HG03442 (cell line): ENCODE measurements around the gene KLHL12.
"Not testable (repeated sequence)": the region's sequence is repeated elsewhere in the genome, so short reads cannot be mapped to it uniquely, and the experiment has no call there.

Experiments used
- ATAC-seq: cut with Tn5 transposase; IDR thresholded peaks from one replicate; pipeline ENCODE4 v1.9.1; 2021; ENCODE audit warnings: mild to moderate bottlenecking, moderate library complexity; ENCODE audit not compliant: unreplicated experiment

Gene KLHL12

DNA sequence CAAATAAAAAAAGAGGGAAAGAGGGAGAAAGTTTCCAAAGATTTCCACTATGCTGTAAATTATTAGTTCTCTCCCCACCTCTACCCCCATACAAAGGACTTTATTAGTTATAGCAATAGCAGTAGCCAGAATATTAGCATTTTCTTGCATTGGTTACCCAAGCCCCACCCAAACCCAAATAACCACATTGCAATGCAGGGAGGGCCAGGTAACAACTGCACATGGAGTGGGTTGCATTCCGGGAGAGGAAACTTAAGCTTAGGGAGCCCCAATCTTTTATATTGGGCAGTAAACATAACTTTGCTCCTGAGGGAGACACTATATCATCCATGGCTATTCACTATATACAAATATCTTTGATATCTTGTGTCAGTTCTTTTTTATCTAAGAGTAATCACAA lies 25.1 kb upstream of the KLHL12 start:
- ATAC-seq = no peak

DNA sequence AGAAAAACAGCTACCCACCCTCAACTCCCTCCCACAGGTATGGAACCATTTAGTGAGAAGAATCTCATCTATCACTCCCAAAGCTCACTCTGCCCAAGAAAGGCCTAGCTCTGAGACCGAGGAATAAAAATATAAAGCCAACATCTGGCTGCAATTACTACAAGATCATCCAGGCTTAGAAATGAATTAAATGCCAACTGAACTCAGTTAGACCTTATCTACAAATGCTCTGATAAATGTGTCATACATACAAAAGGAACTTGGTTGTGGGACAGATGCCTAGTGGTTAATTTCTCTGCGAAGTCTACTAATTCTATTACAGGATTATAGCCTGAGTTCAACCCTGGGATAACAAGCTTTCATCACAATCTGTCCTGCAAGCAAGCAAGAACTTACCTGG lies 24.4 kb upstream of the KLHL12 start:
- no peak for ATAC-seq

DNA sequence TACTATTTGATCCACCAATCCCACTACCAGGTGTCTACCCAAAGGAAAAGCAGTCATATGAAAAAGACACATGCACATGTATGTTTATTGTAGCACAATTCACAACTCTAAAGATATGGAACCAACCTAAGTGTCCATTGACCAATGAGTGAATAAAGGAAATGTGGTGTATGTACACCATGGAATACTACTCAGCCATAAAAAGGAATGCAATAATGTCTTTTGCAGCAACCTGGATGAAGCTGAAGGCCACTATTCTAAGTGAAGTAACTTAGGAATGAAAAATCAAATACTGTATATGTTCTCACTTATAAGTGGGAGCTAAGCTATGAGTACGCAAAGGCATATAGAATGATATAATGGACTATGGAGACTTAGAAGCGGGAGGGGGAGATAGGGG lies 18.4 kb upstream of the KLHL12 start:
- no peak for ATAC-seq

DNA sequence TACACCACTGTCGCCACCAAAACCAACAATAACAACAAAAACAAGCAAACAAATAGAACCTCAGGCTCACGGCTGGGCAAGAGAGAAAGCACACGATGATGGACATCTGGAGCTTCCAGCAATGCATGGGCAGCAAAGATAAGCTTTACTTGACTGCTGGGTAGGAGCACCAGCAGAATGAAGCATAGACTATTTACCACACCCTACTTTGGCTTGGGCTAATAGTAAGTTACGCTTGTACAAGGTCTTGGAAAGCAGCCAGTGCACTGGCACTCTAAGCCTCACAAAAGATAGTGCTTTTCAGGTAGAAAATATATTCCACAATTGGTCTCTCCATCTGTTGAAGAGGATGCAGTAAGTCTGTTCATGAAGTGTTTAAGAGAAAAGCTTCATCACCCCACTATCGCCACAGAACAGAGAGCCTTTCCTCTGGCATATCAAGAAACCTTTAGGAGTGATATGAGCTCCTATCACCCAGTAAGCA lies 17.4 kb upstream of the KLHL12 start:
- no peak for ATAC-seq

DNA sequence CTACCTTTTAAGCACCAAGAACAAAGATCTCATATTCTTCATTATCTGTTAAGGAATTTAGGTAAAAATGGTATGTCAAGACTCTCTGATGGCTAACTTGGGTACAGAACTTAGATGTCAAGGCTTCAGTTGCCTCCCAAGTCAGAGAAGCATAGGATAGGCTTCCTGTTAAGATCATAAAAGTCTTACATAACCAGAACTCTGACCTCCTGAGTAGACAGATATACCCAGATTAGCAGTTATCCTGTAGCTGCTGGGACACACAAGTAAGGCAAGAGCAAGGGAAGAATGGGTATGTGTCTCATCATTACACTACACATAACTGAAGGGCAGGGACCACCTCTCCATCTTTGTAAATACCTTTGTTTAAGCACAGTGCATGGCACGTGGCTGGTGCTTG lies 15.4 kb upstream of the KLHL12 start:
- ATAC-seq = no peak

DNA sequence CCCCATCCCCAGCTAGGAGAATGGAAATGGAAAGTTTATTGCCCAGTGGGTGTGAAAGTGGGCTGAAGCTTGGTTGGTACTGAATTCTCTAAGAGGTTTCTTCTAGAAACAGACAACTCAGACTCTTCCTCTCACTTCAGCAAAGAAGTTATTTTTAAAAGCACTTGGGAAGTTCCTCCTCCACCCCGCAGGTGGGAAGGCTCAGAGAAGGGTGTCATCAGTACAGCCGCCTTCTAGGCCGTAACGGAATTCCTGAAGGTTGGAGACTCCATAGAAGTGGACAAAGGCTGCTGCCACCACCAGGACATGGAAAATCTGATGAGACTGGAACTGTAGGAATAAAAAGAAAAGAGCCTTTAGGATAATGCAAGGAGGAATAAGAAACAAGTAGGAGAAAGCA lies 14.3 kb upstream of the KLHL12 start:
- no peak for ATAC-seq

DNA sequence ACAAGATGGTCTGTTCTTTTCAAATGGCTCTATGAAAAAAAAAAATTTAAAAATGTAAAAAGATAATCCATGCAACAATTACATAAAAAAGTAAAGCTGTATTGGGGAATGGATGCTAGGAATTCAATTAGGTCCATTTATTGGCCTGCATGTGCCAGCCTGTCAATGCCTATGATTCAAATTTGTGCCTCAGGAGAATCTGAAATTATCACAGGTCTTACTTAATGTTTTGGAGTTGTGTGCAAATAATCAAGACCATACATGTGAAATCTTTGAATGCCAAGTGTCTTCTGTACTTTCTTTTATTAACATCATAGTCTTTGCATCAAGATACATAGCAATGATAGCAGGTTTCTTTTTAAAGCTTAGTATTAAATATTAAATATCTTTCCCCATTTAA lies 13.5 kb upstream of the KLHL12 start:
- ATAC-seq = no peak

DNA sequence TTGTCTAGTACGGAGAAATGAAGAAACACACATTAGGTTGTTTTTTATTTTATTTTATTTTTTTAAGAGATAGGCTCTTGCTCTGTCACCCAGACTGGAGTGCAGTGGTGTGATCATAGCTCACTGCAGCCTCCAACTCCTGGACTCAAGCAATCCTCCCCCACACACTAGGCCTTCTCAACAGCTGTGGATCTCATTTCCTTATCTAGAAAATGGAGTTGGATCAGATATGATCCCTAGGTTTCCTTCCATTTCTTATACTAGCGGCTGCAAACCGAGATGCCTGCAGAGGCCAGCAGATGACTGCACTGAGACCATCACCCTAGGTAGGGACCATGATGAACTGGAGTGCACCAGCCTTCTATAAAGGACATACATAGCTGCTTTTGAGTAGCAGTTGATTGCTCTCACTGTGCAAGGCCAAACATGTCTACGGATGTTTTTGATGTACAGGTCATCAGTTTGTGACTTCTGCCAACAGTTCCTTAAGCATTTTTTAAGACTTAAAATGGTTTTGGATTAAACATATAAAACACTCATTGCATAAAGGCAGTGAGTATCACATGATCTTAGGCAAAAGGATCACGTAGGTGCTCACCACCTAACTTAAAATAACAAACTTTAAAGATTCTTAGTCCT lies 11.4 kb upstream of the KLHL12 start:
- ATAC-seq = no peak

DNA sequence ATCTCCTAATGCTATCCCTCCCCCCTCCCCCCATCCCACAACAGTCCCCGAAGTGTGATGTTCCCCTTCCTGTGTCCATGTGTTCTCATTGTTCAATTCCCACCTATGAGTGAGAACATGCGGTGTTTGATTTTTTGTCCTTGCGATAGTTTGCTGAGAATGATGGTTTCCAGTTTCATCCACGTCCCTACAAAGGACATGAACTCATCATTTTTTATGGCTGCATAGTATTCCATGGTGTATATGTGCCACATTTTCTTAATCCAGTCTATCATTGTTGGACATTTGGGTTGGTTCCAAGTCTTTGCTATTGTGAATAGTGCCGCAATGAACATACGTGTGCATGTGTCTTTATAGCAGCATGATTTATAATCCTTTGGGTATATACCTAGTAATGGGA lies 9.4 kb upstream of the KLHL12 start:
- ATAC-seq = not testable (repeated sequence)

DNA sequence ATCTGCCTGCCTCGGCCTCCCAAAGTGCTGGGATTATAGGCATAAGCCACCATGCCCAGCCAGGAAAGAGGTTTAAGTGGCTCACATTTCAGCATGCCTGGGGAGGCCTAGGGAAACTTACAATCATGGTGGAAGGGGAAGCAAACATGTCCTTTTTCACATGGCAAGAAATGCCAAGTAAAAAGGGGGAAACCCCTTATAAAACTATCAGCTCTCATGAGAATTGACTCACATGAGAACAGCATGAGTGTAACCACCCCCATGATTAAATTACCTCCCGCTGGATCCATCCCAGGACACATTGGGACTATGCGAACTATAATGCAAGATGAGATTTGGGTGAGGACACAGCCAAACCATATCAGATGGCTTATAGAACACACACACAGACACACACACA lies 8.8 kb upstream of the KLHL12 start:
- no peak for ATAC-seq

DNA sequence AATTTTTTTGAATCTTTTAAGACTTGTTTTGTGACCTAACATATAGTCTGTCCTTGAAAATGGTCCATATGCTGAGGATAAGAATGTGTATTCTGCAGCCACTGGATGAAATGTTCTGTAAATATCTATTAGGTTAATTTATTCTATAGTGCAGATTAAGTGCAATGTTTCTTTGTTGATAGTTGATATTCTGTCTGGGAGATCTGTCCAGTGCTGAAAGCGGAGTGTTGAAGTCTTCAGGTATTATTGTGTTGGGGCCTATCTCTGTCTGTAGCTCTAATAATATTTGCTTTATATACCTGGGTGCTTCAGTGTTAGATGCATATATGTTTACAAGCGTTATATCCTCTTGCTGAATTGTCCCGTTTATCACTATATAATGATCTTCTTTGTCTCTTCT lies 7.7 kb upstream of the KLHL12 start:
- ATAC-seq = no peak

DNA sequence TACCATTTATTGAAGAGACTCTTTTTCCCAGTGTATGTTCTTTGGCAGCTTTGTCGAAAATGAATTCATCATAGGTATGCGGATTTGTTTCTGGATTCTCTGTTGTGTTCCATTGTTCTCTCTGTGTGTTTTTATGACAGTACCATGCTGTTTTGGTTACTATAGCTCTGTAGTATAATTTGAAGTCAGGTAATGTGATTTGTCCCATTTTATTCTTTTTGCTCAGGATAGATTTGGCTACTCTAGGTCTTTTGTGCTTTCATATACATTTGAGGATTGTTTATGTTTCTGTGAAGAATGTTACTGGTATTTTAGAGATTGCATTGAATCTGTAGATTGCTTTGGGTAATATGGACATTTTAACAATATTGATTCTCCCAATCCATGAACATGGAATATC lies 5.4 kb upstream of the KLHL12 start:
- ATAC-seq = no peak

DNA sequence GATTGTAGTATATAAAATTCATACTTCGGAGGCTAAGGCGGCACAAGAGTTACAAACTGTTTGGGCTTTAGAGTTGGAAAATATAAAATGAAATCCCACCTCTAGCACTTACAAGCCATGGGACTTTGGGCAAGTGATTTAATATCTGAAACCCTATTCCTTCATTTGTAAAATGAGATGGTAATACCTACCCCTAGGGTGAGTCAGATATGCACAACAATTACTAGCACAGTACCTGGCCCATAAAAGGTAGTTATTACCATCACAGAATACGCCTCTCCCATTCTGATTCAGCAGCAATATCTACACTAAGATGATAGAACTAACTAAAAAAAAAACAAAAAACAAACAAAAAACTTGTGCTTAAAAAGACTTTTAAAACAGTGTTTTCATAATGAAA lies 3.5 kb downstream of the KLHL12 start:
- no peak for ATAC-seq

DNA sequence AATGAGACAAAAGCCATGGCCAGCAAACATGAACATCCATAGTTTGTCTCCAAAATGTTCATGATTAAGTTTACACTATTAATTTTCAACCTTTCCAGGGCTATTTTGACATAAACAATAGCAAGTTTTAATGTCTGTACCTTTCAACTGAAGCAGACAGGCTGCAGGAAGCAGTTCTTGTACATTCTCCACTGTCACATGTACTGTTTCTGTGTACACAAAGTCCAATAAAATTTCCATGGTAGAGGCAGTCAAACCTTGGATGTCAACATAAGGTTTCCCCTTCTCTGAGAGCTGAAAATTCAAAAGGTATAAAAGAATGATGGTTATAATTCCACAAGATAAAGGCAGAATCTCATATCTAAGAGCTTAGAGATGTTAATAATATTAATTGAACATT lies 7.4 kb downstream of the KLHL12 start:
- ATAC-seq = no peak

DNA sequence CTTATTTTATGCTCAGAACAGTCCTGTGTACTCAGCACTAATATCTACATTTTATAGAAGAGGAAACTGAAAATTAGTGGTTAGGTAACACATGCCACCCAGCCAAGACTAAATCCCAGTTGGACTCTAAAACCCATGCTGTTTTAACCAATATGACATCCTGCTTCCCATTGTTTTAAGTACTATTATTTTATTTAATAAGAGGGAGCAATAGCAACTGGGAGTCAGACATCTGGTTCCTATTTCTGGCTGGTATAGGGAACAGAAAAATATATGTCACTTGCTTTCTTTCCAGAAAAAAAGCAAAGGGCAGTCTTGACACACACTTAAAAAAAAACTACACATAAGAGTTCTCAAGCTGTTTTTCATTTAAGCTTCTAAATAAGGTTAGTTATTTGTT lies 11.9 kb downstream of the KLHL12 start:
- no peak for ATAC-seq

DNA sequence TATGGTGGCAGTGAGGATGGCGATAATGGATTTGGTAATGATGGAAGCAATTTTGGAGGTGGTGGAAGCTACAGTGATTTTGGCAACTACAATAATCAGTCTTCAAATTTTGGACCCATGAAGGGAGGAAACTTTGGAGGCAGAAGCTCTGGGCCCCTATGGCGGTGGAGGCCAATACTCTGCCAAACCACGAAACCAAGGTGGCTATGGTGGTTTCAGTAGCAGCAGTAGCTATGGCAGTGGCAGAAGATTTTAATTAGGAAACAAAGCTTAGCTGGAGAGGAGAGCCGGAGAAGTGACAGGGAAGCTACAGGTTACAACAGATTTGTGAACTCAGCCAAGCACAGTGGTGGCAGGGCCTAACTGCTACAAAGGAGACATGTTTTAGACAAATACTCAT lies 14.6 kb downstream of the KLHL12 start:
- not testable (repeated sequence) for ATAC-seq

DNA sequence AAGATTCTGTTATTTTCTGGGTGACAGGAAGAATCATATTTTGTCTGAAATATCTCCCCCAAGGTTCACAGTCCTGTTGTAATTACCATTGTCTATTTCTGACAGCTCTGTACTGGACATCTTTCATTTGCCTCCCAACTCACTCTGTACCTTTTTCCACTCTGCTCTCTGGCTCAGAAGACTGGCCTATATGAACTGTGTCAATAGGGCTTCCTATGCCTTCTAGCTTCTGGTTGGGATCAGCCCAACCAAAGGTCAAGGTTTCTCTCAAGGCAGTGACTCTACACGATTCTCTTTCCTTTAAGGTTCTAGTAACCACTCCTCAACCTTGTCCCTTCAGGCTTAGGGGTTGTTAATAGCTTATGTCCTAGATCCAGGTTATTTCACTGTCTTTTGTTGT lies 17.5 kb downstream of the KLHL12 start:
- ATAC-seq = no peak

DNA sequence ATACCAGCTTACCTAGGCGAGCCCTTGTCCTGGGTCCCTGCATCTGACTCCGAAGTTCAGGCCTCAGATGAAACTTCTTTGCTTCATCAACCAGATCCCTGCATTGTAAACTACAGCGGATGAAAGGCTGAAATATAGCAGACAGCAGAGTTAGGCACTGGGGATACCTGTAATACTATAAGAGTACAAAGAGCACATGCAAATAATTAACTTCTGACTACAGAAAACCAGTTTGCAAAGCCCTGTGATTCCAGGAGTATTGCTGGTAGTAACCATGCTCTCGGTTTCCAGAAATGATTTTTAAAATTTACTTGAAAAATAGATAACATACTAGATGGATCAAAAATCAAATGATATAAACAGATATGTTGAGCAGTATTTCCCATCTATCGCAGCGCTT lies 18.0 kb downstream of the KLHL12 start:
- no peak for ATAC-seq

DNA sequence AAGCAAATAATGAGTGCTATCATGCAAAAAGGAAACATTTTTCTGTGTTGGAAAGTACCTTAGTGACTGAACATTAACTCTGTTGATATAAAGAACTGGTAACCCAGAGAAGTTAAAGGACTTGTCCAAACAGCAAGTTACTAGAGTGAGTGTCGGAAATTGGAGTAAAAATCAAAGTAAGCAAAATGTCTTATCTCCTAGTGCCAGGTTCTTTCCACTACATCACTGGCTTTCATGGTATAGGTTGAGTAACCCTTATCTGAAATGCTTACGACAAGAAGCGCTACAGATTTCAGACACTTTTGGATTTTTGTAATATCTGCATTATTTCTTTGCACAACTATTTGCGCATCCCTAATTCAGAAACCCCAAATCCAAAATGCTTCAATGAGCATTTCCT lies 21.7 kb downstream of the KLHL12 start:
- ATAC-seq = no peak

DNA sequence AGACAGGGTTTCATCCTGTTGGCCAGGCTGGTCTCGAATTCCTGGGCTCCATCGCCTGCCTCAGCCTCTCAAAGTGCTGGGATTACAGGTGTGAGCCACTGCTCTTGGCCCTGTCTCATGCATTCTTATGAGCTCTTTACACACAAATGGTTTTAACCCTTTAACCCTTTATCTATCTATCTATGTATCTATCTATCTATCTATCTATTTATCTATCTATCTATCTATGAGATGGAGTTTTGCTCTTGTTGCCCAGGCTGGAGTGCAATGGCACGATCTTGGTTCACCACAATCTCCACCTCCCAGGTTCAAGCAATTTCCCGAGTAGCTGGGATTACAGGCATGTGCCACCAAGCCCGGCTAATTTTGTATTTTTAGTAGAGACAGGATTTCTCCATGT lies 23.2 kb downstream of the KLHL12 start:
- not testable (repeated sequence) for ATAC-seq

DNA sequence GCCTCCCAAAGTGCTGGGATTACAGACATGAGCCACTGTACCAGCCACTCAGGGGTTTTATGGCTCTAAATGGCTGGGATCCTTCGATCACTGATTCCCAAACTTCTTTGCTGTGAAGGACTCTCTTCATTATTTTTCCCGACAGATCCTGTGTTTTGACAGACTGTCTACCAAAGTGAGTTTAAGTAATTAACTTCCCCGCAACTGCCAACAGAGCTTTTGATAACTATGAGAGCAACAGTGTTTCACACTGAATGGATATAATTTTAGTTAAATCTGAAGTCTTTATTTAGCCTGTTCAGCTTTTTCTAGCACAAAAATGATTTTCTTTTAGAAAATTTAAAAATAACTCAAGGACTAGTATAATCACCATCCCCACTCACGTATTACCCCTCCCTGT lies 25.5 kb downstream of the KLHL12 start:
- ATAC-seq = no peak

DNA sequence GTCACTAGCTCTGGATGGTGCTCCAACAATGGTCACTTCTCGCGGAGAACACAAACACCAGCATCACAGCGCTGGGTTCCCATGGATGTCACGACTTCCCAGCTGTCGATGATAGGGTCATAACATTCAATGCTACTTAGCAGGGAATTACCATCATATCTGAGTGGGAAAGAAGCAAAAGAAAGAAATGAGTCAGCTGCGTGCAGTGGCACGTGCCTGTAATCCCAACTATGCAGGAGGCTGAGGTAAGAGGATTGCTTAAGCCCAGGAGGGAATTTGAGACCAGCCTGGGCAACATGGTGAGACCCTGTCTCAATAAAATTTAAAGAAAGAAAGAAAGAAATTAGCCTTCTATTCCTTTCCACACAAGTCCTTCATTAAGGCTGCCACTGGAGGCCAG lies 34.5 kb downstream of the KLHL12 start:
- ATAC-seq = no peak

DNA sequence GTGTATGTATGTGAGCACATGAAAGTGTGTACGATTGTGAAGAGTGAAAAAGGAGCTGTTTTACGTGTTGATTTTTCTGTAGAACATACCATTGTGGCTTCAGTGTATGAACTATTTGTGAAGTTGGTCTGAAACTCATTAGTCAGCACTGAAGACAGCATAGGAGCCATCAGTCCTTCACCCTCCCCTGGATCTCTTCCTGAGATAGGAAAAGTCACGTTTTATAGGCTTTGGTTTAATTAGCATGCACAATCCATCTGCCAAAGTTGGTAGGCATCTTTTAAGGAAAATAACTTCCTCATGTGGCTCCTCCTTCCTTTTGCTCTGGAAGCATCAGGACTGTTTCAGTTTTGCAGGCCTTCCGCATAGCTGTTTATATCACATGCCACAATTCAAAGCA lies 36.6 kb downstream of the KLHL12 start:
- no peak for ATAC-seq
